SK-N-SH (cell line): ENCODE data around the gene NTRK2. TPM values are rescaled to one million over a fixed set of nuclear protein-coding genes. Genes with fewer than 3 reads are reported as not detected.

Source experiments
- CTCF ChIA-PET: fragments of 300-600, 350-600 bp; formaldehyde crosslinking; extraction: SDS; loops from one replicate; lab custom pipeline; 2021; lab: Yijun Ruan, JAX
- POLR2A ChIA-PET: fragments of 350-600 bp; sonication (Branson Sonifier 250); formaldehyde crosslinking; extraction: SDS; loops from one replicate; lab custom pipeline; 2020; ENCODE audit warnings: antibody characterized with exemption, inconsistent platforms; lab: Yijun Ruan, JAX
- DNase-seq: peaks from one replicate; pipeline ENCODE4 v3.0.0; 2012
- H2AFZ ChIP-seq: fragments of 200-600 bp; sonication (generic); 2 replicates; pipeline ENCODE4 v1.8.1; 2016; ENCODE audit warnings: antibody characterized with exemption, mild to moderate bottlenecking, low read depth
- H3F3A ChIP-seq: fragments of 200-600 bp; sonication (generic); replicated peaks from 2 replicates; pipeline ENCODE3; 2016; ENCODE audit warnings: antibody characterized with exemption, mild to moderate bottlenecking; ENCODE audit not compliant: insufficient read depth
- H3K27ac ChIP-seq, 2 experiments: fragments of 200-500 bp in 1 of 2; fragments of 200-600 bp in 1 of 2; sonication (Bioruptor generic) in 1 of 2; sonication (generic), shearing (Covaris generic) in 1 of 2; 2 replicates each; pipeline versions ENCODE4 v1.5.1 to v1.6.1; 2014 to 2016; ENCODE audit warnings: low read depth in 2 of 2, inconsistent platforms in 1 of 2, low read length in 1 of 2, mild to moderate bottlenecking in 1 of 2, mixed read lengths in 1 of 2
- H3K27me3 ChIP-seq: fragments of 200-600 bp; sonication (generic), shearing (Covaris generic); 2 replicates; pipeline ENCODE4 v1.6.1; 2016; ENCODE audit warnings: mixed run types; ENCODE audit not compliant: insufficient read depth
- H3K36me3 ChIP-seq, 2 experiments: fragments of 200-500 bp in 1 of 2; fragments of 200-600 bp in 1 of 2; sonication (Bioruptor generic) in 1 of 2; sonication (generic) in 1 of 2; replicated peaks in 1 of 2; 2 replicates each; pipeline versions ENCODE3 to v1.5.1; 2014 to 2016; ENCODE audit warnings: low read length in 1 of 2, mild to moderate bottlenecking in 1 of 2; ENCODE audit not compliant: insufficient read depth in 2 of 2, control insufficient read depth in 1 of 2
- H3K4me1 ChIP-seq, 2 experiments: fragments of 200-500 bp in 1 of 2; fragments of 200-600 bp in 1 of 2; sonication (Bioruptor generic) in 1 of 2; sonication (generic), shearing (Covaris generic) in 1 of 2; 2 replicates each; pipeline versions ENCODE4 v1.5.1 to v1.6.1; 2014 to 2016; ENCODE audit warnings: low read depth in 1 of 2, low read length in 1 of 2, mixed run types in 1 of 2; ENCODE audit not compliant: insufficient read depth in 2 of 2, control insufficient read depth in 1 of 2
- H3K4me2 ChIP-seq: fragments of 200-600 bp; sonication (generic), shearing (Covaris generic); 2 replicates; pipeline ENCODE4 v1.6.1; 2017; ENCODE audit warnings: mixed run types
- H3K4me3 ChIP-seq, 2 experiments: fragments of 200-500 bp in 1 of 2; fragments of 200-600 bp in 1 of 2; sonication (Bioruptor generic) in 1 of 2; sonication (generic), shearing (Covaris generic) in 1 of 2; 2 replicates each; pipeline versions ENCODE4 v1.5.1 to v1.8.1; 2014 to 2016; ENCODE audit warnings: low read depth in 2 of 2, inconsistent platforms in 1 of 2, low read length in 1 of 2, mild to moderate bottlenecking in 1 of 2, mixed read lengths in 1 of 2, moderate library complexity in 1 of 2
- H3K79me2 ChIP-seq: fragments of 200-600 bp; sonication (generic); 2 replicates; pipeline ENCODE4 v1.8.1; 2017; ENCODE audit warnings: mild to moderate bottlenecking; ENCODE audit not compliant: insufficient read depth
- H3K9ac ChIP-seq: fragments of 200-600 bp; sonication (generic); 2 replicates; pipeline ENCODE4 v1.6.1; 2017; ENCODE audit warnings: mixed run types
- H3K9me2 ChIP-seq: fragments of 200-600 bp; sonication (generic); 2 replicates; pipeline ENCODE4 v1.6.1; 2017; ENCODE audit warnings: mixed run types
- H3K9me3 ChIP-seq: fragments of 200-600 bp; sonication (generic); 2 replicates; pipeline ENCODE4 v1.6.1; 2017; ENCODE audit warnings: mixed run types, mild to moderate bottlenecking, moderate library complexity
- H4K20me1 ChIP-seq: fragments of 200-600 bp; sonication (generic); 2 replicates; pipeline ENCODE4 v1.6.1; 2017; ENCODE audit warnings: mild to moderate bottlenecking, mixed run types; ENCODE audit not compliant: insufficient read depth
- ELF1 ChIP-seq: IDR thresholded peaks from 2 replicates; pipeline ENCODE4 v1.4.0; 2012
- EP300 ChIP-seq, 2 experiments: IDR thresholded peaks; 2 replicates each; pipeline versions ENCODE4 v1.4.0 to v1.6.1; 2012; ENCODE audit warnings: borderline replicate concordance in 1 of 2, low read depth in 1 of 2, low read length in 1 of 2
- FOXM1 ChIP-seq: IDR thresholded peaks from 2 replicates; pipeline ENCODE4 v1.4.0; 2012; ENCODE audit warnings: low read depth, mild to moderate bottlenecking
- JUND ChIP-seq: IDR thresholded peaks from 2 replicates; pipeline ENCODE4 v1.4.0; 2012
- NFIC ChIP-seq: IDR thresholded peaks from 2 replicates; pipeline ENCODE4 v1.4.0; 2012; ENCODE audit warnings: borderline replicate concordance
- POLR2AphosphoS5 ChIP-seq: IDR thresholded peaks from 2 replicates; pipeline ENCODE4 v1.6.1; 2012; ENCODE audit warnings: low read depth, low read length
- RFX5 ChIP-seq: IDR thresholded peaks from 2 replicates; pipeline ENCODE4 v1.6.1; 2012; ENCODE audit warnings: mild to moderate bottlenecking, improper control_type of control experiment, low read length
- RXRA ChIP-seq: IDR thresholded peaks from 2 replicates; pipeline ENCODE4 v1.4.0; 2012; ENCODE audit warnings: low read depth, mild to moderate bottlenecking, borderline replicate concordance
- SIN3A ChIP-seq: IDR thresholded peaks from 2 replicates; pipeline ENCODE4 v1.6.1; 2012; ENCODE audit warnings: low read depth, mild to moderate bottlenecking, low read length, moderate library complexity, borderline replicate concordance
- SMC3 ChIP-seq: IDR thresholded peaks from 2 replicates; pipeline ENCODE4 v1.6.1; 2012; ENCODE audit warnings: low read depth, low read length, improper control_type of control experiment
- TAF1 ChIP-seq: IDR thresholded peaks from 2 replicates; pipeline ENCODE4 v1.6.1; 2012; ENCODE audit warnings: low read depth, mild to moderate bottlenecking, low read length, moderate library complexity, borderline replicate concordance
- TEAD4 ChIP-seq: IDR thresholded peaks from 2 replicates; pipeline ENCODE4 v1.4.0; 2012; ENCODE audit warnings: mild to moderate bottlenecking, borderline replicate concordance; ENCODE audit not compliant: insufficient read depth
- USF1 ChIP-seq: IDR thresholded peaks from 2 replicates; pipeline ENCODE4 v1.4.0; 2012; ENCODE audit warnings: low read depth, borderline replicate concordance
- YY1 ChIP-seq: IDR thresholded peaks from 2 replicates; pipeline ENCODE4 v1.4.0; 2012; ENCODE audit warnings: low read depth, mild to moderate bottlenecking
- WGBS: methylation state at CpG from one replicate; pipeline ENCODE4 v1.1.6; 2017; ENCODE audit warnings: low lambda C conversion rate; 5-methylcytosine and 5-hydroxymethylcytosine counted together
- polyA plus RNA-seq, 3 experiments: library from polyadenylated mRNA; depleted of rRNA; stranded (reverse); fragments of >200 nt; gene quantifications; 2 replicates each; pipeline ENCODE4 v1.2.3, GENCODE V29; 2012
- TF ChIP-seq, protein P1 (sequence below): IDR thresholded peaks from 2 replicates; pipeline ENCODE4; 2012
- TF ChIP-seq, protein P2 (sequence below): fragments of 150-350 bp; IDR thresholded peaks from 2 replicates; pipeline ENCODE4 v1.6.1; 2016; ENCODE audit warnings: mild to moderate bottlenecking, low read depth, low read length
- TF ChIP-seq, protein P3 (sequence below): IDR thresholded peaks from 2 replicates; pipeline ENCODE4 v1.4.0; 2012; ENCODE audit warnings: low read depth, borderline replicate concordance

The NTRK2 gene
- polyA plus RNA-seq, 1 of the 3 experiments (the other 2 are of a cell fraction), result 0.05 TPM

GRCh38 chr9:84996029-84996428 lies 326.5 kb downstream of the NTRK2 start:
- Histone ChIP-seq H3K9me3 (no peaks in the 10 kb centered on the region), H3K27ac (no peak overlapping the region), H3F3A (no peaks in the 10 kb centered on the region), H2AFZ (no peak overlapping the region), H3K4me3 (no peak overlapping the region), H4K20me1 (no peaks in the 10 kb centered on the region), H3K4me1 (peaks cover 0 to 8% of the 10 kb centered on the region in 2 experiments; a peak in 1 of 4 replicates), H3K79me2 (no peaks in the 10 kb centered on the region), H3K27me3 (no peaks in the 10 kb centered on the region), H3K9me2 (no peaks in the 10 kb centered on the region), H3K36me3 (no peaks in the 10 kb centered on the region), H3K4me2 (no peak overlapping the region), H3K9ac (no peak overlapping the region)
- CTCF ChIA-PET, result interaction anchor here (1.7 to 1.8 kb wide), 2 partner anchors 263 to 429 kb away, joined by 6 to 8 read pairs; no protein-coding TSS in a partner anchor
- POLR2A ChIA-PET, result no interaction called here
- no peak for DNase-seq
- no peak for TF ChIP-seq EP300 (IDR thresholded peaks at IDR 0.05; ENCODE audit: borderline replicate concordance in 1 of 2, low read depth in 1 of 2, low read length in 1 of 2)
- no peak for TF ChIP-seq JUND
- TF ChIP-seq SIN3A, result no peak
- no peak for TF ChIP-seq USF1
- TF ChIP-seq, protein P1, sequence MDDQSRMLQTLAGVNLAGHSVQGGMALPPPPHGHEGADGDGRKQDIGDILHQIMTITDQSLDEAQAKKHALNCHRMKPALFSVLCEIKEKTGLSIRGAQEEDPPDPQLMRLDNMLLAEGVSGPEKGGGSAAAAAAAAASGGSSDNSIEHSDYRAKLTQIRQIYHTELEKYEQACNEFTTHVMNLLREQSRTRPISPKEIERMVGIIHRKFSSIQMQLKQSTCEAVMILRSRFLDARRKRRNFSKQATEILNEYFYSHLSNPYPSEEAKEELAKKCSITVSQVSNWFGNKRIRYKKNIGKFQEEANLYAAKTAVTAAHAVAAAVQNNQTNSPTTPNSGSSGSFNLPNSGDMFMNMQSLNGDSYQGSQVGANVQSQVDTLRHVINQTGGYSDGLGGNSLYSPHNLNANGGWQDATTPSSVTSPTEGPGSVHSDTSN, result no peak
- TF ChIP-seq, protein P2, sequence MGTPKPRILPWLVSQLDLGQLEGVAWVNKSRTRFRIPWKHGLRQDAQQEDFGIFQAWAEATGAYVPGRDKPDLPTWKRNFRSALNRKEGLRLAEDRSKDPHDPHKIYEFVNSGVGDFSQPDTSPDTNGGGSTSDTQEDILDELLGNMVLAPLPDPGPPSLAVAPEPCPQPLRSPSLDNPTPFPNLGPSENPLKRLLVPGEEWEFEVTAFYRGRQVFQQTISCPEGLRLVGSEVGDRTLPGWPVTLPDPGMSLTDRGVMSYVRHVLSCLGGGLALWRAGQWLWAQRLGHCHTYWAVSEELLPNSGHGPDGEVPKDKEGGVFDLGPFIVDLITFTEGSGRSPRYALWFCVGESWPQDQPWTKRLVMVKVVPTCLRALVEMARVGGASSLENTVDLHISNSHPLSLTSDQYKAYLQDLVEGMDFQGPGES, result no peak
- no peak for TF ChIP-seq RXRA
- TF ChIP-seq ELF1, result no peak
- TF ChIP-seq YY1, result no peak
- TF ChIP-seq TAF1, result no peak
- no peak for TF ChIP-seq RFX5
- TF ChIP-seq FOXM1, result no peak
- TF ChIP-seq TEAD4, result no peak
- TF ChIP-seq, protein P3, sequence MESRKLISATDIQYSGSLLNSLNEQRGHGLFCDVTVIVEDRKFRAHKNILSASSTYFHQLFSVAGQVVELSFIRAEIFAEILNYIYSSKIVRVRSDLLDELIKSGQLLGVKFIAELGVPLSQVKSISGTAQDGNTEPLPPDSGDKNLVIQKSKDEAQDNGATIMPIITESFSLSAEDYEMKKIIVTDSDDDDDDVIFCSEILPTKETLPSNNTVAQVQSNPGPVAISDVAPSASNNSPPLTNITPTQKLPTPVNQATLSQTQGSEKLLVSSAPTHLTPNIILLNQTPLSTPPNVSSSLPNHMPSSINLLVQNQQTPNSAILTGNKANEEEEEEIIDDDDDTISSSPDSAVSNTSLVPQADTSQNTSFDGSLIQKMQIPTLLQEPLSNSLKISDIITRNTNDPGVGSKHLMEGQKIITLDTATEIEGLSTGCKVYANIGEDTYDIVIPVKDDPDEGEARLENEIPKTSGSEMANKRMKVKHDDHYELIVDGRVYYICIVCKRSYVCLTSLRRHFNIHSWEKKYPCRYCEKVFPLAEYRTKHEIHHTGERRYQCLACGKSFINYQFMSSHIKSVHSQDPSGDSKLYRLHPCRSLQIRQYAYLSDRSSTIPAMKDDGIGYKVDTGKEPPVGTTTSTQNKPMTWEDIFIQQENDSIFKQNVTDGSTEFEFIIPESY, result no peak
- TF ChIP-seq POLR2AphosphoS5, result no peak
- TF ChIP-seq SMC3, result no peak
- no peak for TF ChIP-seq NFIC
- 9% methylated on average over 4 of the region's 4 CpGs for WGBS
